ENCODE measurements around the gene ZNF385D.

Gene ZNF385D

DNA sequence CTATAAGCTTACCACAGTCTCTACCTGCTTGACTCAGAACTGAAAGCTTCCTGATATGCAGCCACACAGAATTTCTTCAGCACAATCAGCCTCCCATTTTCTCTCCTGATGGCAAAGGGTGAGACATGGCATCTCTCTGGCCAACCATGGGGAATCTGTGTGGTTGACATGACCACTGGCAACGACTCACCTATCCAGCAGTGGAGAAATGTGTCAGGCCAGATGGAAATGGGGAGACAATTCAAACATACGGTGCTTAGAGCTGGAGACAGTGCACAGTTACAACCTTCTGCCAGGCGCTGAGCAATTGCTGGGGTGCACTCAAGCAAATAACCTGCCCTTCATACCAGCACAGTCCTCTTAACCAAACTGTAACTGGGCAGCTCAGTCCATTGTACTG is 3.6 kb downstream of the ZNF385D start:
- DNase-seq, result no peak

DNA sequence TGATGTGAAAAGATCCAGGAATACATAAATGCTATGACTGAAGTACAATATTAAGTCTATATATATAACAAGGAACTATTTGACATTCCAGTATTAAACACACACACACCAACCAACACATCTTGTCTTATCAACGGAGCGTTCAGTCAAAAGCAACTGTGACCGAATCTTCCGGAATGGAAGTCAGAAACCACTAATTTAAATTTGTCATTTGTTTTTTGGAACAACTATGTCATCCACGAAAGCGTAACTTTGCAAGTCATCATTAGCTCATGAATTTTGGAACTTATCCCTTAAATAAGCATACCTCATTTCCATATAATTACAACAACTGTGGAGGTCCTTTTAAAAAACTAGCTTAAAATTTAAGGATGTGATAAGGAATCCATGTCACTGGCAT is 5.0 kb downstream of the ZNF385D start:
- no peak for DNase-seq

DNA sequence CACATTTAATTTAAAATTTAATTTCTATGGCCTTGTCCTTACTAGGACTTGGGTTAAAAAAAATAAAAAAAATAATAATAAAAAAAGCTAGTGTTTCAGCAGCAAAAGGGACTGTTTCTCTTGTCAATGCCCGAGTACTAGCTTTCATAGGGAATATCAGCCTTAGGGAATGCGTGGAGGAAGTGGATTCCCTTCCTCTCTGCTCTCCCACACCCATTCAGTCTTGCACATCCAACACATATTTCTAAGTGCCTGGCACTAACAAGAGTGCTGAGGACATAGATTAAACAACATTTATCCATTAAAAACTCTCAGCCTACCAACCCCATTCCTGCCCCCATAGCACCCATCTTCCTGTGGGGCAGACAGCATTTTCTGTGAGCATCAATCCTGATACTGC is 6.2 kb downstream of the ZNF385D start:
- DNase-seq, result no peak

DNA sequence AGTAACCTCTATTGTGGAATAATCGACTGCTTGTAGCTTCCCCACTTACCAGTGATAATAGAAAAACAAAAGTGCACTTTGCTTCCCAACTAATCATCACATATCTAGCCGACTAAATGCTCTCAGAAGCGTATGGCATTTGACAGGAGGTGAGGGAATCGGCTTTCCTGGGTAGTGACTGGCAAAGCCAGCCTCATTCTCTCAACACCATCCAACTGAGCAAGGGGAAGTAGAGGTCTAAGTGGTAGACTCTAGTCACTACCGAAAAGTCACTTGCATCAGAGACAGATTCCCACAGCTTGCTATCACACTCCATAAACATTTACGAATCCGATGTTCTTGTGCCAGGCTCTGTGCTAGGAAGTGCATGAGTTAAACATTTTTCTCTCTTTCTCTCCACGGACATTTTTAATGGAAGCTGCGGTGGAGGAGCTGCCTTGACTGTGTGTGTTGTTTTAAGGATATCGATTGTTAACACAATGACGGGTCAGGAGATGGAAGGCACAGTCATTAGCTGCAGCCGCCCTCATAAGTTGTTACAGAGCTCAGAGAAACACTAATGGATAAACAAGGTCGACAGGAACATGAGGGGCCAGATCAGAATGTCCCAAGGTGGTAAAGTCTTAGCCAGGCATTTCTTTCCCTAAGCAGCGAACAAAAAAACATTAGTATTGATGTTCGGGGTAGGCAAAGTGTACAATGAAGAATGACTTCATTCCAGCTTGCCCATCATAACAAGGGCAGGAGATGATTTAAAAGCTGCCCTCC is 11.9 kb downstream of the ZNF385D start:
- no peak for DNase-seq

DNA sequence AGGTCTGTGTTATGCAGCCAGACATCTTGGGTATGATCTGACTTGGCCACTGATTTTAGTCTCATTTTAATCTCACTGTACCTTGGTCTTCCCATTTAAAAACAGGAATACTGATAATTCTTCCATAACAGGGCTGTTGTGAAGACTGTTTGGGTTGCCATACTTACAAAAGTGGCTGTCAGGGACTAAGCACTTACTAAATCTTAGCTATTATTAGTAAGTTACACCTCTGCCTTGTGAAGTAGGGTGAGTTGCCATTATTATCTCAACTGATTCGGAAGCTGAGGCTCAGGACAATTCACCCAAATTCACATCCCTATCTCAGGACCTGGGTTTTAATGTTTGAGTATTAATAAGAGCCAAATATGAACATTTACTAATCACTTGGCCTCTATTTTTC is 12.7 kb downstream of the ZNF385D start:
- no peak for DNase-seq

DNA sequence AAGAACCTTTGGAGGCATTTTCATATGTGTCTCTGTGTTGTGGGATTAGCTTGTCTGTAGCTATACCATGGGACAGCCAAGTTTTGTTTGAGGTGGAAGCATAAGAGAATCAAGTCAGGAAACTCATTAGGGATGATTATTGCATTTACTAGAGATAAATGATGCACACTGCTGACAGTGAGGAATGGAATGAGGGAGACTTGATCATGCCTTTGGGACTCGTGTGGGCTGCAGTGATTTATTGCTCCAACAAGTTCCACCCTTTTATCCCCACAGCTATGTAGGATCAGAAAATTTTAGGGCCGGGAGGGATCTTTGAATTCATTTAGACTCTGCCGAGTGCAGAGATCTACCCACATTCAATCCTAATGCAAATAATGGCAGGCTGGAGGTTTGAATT is 16.3 kb downstream of the ZNF385D start:
- no peak for DNase-seq

DNA sequence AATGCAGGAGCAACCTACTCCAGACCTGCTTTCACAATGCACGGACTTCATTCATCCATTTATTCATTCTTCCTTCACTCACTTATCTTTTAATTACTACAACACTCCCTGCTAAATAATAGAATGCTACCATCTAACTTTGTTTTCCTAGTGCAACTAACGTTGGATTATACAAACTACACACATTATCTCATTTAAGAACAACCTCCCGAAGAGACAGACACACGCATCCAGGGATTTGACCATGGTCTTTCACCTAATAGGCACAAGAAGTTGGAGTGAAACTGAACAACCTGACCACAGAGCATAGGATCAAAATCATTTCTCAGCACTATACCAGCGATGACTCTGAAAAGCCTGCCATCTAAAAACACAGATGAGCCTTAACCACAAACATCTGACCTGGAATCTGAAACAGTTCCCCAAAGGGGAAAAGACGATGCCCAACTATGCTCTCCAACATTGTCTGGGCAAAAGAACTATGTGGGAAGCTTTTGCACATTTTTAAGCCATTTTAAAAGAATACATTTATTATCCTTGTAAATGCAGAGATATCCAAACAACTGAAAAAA is 21.0 kb downstream of the ZNF385D start:
- no peak for DNase-seq

DNA sequence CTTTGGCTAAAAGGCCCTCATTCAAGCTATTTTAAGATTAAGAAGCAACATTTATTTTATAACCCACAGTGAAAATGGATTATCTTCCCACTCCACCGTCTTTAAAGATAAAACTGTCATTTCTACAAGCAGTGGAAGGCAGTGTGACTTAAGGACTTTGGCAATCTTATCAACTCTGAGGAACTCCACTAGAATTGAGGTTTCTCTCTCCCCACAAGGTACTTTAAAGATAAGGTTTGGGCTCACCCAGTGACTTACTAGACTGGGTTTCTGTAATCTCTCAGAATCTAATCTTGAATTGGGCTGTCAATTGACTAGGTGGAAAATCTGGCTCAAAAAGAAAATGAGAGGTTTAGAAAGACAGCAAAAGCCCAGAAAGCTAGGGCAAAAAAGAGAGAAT is 21.7 kb downstream of the ZNF385D start:
- no peak for DNase-seq

DNA sequence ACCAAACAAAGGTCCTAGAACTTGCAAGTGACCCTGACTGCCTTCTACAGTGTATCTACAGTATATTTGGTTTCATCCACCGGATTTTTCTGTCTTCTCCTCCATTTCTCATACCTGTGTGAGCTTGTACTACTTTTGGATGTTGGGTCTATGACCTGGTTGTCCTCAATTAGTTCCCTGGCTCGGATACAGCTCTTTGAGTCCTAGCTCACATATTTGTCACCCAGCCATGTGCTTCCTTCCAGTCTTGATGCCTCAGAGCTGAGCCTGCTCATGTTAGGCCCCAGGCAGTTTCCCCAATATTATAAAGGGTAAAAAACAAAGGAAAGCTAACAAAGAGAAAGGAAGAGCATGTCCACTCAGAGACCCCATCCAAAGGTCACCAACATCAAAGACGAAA is 28.2 kb downstream of the ZNF385D start:
- no peak for DNase-seq

DNA sequence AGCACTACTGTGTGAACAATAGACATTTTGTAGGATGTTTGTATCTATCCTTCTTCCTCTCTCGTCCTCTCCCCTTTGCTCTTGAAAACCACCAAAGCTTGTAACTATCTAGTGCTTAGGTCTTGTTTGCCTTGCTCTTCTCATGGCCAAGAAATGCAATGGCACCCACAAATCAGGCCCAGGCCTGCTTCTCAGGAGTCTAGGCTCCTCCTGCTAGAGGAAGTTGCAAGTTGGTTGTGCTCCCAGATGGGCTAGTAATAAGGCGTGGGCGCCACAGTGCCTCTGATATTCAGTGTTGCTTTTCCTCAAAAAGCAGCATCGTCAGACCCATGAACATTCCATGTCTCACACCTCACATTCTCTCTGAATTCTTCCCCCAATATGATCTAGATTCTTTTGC is 28.7 kb downstream of the ZNF385D start:
- no peak for DNase-seq

DNA sequence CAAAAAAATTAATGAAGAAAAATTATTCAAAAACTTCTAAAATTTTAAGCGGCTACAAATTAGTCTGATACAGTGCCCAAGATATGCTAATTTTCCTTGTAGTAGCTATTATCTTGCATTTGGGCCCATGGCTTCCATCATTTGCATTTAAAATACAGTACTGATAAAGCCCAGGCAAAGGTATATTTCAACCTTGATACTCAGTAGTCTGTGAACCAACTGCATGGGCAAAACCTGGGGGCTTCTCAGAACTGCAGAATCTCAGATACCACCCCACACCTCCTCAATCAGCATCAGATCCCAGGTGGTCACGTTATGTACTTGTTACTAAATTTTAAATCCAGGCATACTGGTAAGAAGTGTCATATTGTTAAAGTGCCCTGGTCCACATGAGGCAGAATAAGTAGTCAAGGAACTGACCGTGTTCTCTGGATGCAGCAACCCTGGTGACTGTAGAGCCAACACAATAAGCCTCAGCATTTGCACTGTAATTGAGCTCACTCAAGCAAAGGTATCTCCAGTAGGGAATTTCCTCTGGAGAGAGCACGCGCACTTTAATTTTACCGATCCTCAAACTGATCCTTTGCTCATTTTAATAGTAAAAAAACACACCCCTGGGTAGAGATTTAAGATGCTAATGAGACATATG is 31.9 kb downstream of the ZNF385D start:
- no peak for DNase-seq

DNA sequence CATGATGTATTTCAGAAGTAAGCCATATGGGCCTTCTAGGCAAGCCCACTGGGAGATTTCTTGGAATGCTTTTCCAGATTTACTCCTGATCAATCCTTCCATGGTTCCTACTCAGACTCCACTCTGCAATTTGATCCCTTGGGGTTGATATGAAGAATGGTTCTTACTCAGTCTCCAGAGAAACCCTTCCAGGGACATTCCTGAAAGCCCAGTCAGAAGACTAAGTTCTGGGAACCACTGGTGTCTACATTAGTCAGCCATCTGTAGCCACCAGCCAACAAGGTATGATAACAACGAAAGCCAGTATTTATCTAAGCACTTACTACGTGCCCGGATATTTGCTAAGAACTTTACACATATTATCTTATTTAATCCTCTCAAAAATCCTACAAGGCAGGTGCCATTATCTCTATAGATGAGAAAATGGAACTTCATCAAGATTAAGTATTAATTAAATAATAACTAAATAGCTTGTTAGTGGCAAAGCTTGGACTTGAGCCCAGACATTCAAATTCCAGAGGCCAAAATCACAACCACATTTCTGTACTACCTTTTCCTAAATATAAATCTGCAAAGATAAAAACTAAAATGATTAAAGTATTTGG is 32.7 kb downstream of the ZNF385D start:
- no peak for DNase-seq

DNA sequence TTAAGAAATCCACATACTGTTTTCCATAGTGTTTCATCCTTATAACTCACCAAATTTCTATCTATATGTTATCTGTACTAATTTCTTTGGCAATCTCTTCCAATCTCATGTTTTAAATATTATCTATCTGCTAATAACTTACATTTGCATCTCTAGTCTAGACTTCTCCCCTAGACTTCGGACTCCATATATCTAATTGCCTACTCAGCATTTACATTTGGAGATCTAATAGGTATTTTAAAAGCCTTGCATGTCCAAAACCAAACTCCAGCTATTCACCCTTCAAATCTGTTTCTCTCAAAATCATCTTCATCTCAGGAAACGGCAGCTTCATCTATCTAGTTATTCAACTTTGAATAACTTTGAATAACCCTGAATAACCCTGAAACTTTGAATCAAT is 35.3 kb downstream of the ZNF385D start:
- DNase-seq, result no peak

DNA sequence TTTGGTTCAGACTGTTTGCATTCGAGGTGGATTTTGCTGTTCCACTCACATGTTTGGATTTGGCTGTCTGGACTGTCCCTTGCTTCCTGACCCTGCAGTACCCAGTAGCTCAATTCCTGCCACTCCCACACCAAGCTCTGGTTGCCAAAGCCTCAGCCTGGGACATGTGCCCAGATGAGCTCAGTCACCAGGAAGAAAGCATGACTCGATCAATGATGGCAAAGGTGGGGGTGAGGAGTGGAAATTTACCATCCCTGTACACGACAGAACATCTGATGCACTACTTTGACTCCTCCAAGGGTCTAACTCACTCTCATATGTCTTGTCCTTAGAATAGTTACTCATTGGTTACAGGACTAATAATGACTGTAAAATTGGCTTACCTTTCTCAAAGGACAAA is 45.2 kb downstream of the ZNF385D start:
- DNase-seq, result no peak

DNA sequence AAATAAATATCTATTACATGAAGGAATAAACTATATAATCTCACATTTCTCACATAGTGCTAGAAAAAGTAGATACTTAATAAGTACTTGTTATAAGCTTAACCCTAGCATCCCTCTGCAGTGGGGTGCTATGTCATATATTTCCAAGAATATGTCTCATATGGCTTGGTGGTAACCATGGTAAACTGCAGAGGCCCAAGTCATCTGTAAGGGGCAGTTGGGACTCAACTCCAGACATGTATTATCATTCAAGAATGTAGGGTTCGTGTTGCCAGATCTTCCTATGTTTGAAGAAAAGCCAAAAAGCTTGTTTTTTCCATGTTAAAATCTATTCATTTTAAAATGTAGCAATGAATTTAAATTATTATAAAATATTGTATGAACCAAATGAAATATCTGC is 46.2 kb downstream of the ZNF385D start:
- DNase-seq, result no peak

DNA sequence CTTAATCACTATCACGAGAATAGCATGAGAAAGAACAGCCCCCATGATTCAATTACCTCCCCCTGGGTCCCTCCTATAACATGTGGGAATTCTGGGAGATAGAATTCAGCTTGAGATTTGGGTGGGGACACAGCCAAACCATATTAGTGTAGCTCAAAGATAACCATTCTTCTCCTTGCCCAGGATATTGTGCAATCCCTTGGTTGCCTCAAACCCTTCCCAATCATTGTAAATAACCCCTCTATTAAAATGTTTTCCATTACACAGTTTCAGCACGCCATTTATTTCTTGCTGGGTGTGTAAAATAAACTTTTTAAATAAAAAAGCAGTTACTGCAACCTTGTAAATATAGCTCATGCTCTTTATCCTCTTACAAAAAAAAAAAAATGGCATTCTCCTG is 47.7 kb downstream of the ZNF385D start:
- DNase-seq, result no peak

DNA sequence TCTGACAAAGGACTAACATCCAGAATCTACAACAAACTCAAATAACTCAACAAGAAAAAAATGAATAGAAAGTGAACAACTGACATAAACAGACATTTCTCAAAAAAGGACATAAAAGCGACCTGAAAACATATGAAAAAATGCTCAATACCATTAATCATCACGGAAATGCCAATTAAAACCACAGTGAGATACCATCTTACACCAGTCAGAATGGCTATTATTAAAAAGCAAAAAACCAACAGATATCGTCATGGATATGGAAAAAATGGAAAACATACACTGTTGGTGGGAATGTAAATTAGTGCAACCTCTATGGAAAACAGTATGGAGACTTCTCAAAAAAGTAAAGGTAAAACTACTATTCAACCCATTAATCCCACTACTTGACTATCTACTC is 53.3 kb downstream of the ZNF385D start:
- DNase-seq, result no peak

DNA sequence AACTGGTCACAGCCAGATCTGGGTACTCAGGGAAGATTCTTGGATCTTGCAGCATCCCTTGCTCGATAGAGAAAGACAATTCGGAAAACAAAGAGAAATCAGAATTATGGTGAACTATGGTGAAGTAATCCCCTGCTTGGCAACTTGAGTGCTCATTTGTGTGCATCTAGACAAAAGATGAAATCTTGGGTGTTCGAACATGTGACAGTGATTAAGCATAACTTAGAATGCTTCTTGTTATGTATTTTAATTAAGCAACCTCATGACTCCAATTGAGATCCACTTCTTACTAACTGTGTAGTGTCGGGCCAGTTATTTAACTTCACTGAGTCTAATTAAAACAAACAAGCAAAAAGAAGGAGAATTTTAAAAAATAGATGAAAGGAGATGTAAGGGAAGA is 56.5 kb downstream of the ZNF385D start:
- no peak for DNase-seq

DNA sequence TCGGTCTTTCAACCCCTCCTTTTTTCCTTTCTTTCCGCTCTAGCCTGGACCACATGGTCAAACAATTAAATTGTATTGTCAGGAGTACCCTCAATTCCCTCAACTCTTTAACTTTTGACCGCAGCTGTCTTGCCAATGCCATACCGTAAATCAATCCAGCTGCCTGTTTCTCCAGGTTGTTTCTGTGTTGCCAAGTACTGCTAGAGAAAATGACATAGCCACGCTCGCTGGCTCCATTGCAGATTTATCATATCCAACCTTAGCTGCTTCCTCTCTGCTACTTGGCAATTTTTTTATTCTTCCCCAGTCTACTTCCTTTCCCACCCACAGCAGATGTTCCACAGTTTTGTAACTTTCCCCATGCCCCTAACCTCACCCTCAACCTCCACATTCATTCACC is 60.0 kb downstream of the ZNF385D start:
- DNase-seq, result no peak

DNA sequence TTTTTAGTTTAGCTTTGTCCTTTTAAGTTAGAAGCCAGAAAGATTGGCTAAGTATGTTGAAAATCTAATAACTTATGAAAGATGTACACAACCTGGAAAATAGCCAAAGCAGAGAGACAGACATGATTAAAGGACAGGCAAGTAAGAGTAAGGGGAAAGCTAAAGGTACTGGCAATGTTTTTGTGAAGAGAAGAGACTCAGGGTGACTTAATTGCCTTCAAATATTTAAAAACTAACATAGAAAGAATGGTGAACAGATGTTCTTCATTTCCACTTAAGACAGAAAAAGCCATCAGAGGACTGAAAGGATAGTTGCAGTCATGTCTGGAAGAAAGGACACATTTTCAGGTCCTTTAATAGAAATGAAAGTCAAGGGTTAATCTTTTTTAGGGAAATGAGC is 68.8 kb downstream of the ZNF385D start:
- no peak for DNase-seq

DNA sequence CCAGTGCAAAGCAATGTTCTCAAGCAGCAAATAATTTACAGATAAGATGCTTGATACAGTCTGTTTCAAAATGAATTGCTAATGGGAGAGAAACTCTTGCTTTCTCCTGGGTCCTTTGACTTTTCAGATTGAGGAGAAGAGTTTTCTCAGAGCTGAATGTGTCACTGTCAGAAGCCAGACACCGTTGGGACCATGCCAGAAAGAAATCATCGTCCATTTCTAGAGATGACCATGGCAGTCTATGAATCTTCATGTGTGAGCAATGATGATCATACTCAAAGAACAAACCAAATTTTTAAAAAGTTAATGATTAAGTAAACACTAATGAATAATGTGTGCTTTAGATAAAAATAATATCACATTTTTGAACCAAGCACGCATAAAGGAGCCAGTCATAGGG is 77.6 kb downstream of the ZNF385D start:
- no peak for DNase-seq

DNA sequence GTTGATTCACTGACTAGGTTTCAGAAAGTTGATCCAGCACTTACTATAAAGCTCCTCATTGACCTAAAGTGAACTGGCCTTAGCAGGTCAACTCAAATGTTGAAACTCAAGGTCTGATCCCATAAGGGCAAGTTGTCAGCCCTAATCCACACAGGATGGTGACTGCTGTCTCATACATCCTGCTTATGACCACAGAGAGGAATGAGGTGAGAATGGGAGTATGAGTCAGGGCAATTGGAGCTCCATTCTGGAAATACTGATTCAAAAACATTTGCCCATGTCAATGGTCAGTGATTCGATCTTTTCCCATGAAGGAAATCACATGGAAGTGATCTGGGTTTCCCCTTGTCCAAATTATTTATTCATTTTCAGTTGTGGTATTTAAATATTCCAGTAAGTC is 78.7 kb downstream of the ZNF385D start:
- DNase-seq, result no peak

DNA sequence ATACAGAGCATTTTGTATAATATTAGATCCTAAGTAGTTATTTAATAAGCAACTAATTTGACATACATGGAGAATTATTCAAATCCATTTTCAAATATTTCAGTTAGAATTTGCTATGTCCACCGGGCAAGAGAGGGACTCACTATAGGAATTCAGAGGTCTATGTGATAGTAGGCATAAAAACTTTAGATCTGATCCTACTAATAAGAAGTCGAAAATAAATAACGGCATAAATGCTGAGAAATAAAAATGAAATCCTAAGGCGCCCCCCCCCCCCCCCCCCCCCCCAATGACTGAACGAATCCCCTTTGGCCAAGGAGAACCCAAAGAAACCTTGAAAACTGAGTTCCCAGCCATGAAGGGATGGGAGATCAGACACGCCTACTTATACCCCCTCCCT is 80.6 kb downstream of the ZNF385D start:
- DNase-seq, result no peak

DNA sequence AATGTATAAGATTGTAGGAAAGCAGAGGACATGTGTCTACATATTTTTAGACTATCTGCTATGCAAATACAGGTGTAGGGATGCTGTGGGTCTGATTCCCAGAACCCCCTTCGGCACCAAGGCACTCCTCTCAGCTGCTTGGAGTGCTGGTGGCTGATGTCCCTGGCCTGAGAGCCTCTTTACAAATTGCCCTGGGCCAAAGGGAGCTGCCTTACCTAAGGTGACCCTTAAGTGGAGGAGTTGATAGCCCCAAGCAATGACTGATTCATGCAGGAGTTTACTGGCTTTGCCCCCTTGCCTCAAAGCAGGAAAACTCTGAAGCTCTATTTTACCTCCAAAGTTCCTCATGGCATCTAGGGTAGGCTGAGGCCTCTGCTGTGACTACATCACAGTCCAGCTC is 83.0 kb downstream of the ZNF385D start:
- no peak for DNase-seq

Data from activated gamma-delta T cell treated with Interleukin-2 at 50 U/mL for 16 hours (primary cell).